Heart right ventricle (tissue), 16 donors: ENCODE results near the gene MRPL23. TPM values are rescaled to one million over a fixed set of nuclear protein-coding genes. Genes with fewer than 3 reads are reported as not detected.

Experiments
- ATAC-seq, 8 donors: fragments of 200-7000 bp; cut with Tn5 transposase; one replicate each; pipeline ENCODE4 v1.9.1; 2020; ENCODE audit warnings: mild to moderate bottlenecking in 8 of 8, moderate library complexity in 8 of 8, moderate number of reproducible peaks in 1 of 8
- DNase-seq, 2 donors: peaks; one replicate each; pipeline ENCODE4 v3.0.0-alpha.2; 2020
- H3K27ac ChIP-seq, 10 donors: fragments of 200-600 bp; sonication (generic) in 2 of 10; one replicate each; pipeline versions ENCODE4 v1.5.0 to v1.8.0; 2020 to 2022; ENCODE audit warnings: mild to moderate bottlenecking in 3 of 10
- H3K27me3 ChIP-seq, 7 donors: fragments of 200-600 bp; one replicate each; pipeline ENCODE4 v1.8.0; 2021 to 2022; ENCODE audit warnings: mild to moderate bottlenecking in 2 of 7
- H3K36me3 ChIP-seq, 9 donors: fragments of 200-600 bp; sonication (generic) in 1 of 9; one replicate each; pipeline versions ENCODE4 v1.5.0 to v1.8.0; 2020 to 2022; ENCODE audit warnings: mild to moderate bottlenecking in 2 of 9
- H3K4me1 ChIP-seq, 9 donors: fragments of 200-600 bp; sonication (generic) in 1 of 9; one replicate each; pipeline versions ENCODE4 v1.5.0 to v1.8.0; 2020 to 2022; ENCODE audit warnings: mild to moderate bottlenecking in 4 of 9
- H3K4me3 ChIP-seq, 10 donors: fragments of 200-600 bp; sonication (generic) in 2 of 10; one replicate each; pipeline versions ENCODE4 v1.5.0 to v1.8.0; 2020 to 2022; ENCODE audit warnings: mild to moderate bottlenecking in 7 of 10, moderate library complexity in 2 of 10
- H3K9me3 ChIP-seq, 11 donors: fragments of 200-600 bp in 10 of 11; sonication (generic) in 2 of 11; one replicate each; pipeline versions ENCODE4 v1.5.0 to v1.8.0; 2013 to 2022; ENCODE audit warnings: mild to moderate bottlenecking in 2 of 11, control low read depth in 1 of 11, moderate library complexity in 1 of 11
- WGBS, 2 donors: extraction: QIAGEN DNeasy Blood & Tissue Kit; methylation state at CpG; one replicate each; pipeline ENCODE4 v1.1.7; 2013; ENCODE audit warnings: inconsistent platforms in 1 of 2; 5-methylcytosine and 5-hydroxymethylcytosine counted together
- intact Hi-C, 10 donors: fragments of 100-400 bp; cut with DNase I; formaldehyde crosslinking; loops; one replicate each; pipeline versions ENCODE4 v1.11.1 to v1.14.2; 2022
- polyA plus RNA-seq, 2 donors: library from polyadenylated mRNA; stranded (reverse); fragments of 200-250 nt; gene quantifications; one replicate each; pipeline ENCODE4 v1.2.3, GENCODE V29; 2013
- total RNA-seq, 10 donors: library from RNA; stranded (reverse); fragmentation: NEBNext Ultra II Directional in 3 of 10; extraction: Animal tissue kit (Norgen Biotek cat#: 25700) in 3 of 10; gene quantifications; one replicate each; pipeline versions ENCODE4 v1.2.1 to v1.2.4, GENCODE V29; 2021 to 2023
- TF ChIP-seq, protein P1 (sequence below), 9 donors: fragments of 200-600 bp; sonication (generic) in 2 of 9; IDR thresholded peaks; one replicate each; pipeline versions ENCODE4 v1.5.0 to v1.8.0; 2021 to 2022; ENCODE audit warnings: antibody characterized with exemption in 9 of 9, mild to moderate bottlenecking in 5 of 9, moderate library complexity in 1 of 9
- donor health status: Arrhythmogenic right ventricular cardiomyopathy.
- donor health status: ischemic (EF 13 %, LVEDD 7.1; RV severe dilation, severe dysfunction).
- donor health status: healthy with polysubstance abuse.
- donor health status: DM: no; HTN: yes; CAD: no.
- donor health status: DM: no; HTN: no; CAD: no.
- donor health status: ischemic (EF 25% LVEDD 6.9; RV normal size, moderate dysfunction).
- donor health status: ischemic (EF 25% LVEDD 5.7; RV mildly dilated, moderate dysfunction).
- donor health status: healthy.
- donor health status: DM: yes; HTN: yes; CAD: no.
- donor health status: Ischemic cardiomyopathy.
- donor health status: ischemic (EF 35%, LVEDD 5.7; RV mildly dilated, moderate dysfunction).
- donor health status: nonischemic (EF 11% LVEDD 7.7; RV severe dilation, severe dysfunction).
- donor health status: DM: yes; HTN: yes; CAD: no.
- donor health status: PGD.
- donor health status: ischemic (EF 29% LVEDD 5.4; RV normal size, mild dysfunction).
- donor health status: nonischemic (EF 23%, LVEDD 6.1; RV moderate dilation, normal function).

The MRPL23 gene
- total and polyA plus RNA-seq, 12 donors, result 45.9 to 356 (median 80.7) TPM

GRCh38 chr11:1913271-1914060 is 33.7 kb upstream of the MRPL23 start:
- DNase-seq (no peak), ATAC-seq (no peak)
- whole genome bisulfite sequencing, 2 donors, result 93 to 95% methylated on average over 31 of the region's 31 CpGs
- H3K27me3 ChIP-seq, result no peaks in the 10 kb centered on the region
- H3K4me3 ChIP-seq, result no peak overlapping the region
- TF ChIP-seq, protein P1, sequence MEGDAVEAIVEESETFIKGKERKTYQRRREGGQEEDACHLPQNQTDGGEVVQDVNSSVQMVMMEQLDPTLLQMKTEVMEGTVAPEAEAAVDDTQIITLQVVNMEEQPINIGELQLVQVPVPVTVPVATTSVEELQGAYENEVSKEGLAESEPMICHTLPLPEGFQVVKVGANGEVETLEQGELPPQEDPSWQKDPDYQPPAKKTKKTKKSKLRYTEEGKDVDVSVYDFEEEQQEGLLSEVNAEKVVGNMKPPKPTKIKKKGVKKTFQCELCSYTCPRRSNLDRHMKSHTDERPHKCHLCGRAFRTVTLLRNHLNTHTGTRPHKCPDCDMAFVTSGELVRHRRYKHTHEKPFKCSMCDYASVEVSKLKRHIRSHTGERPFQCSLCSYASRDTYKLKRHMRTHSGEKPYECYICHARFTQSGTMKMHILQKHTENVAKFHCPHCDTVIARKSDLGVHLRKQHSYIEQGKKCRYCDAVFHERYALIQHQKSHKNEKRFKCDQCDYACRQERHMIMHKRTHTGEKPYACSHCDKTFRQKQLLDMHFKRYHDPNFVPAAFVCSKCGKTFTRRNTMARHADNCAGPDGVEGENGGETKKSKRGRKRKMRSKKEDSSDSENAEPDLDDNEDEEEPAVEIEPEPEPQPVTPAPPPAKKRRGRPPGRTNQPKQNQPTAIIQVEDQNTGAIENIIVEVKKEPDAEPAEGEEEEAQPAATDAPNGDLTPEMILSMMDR (IDR thresholded peaks at IDR 0.05), result no peak
- no peaks in the 10 kb centered on the region for H3K9me3 ChIP-seq
- peaks cover 9 to 57% (median 45%) of the 10 kb centered on the region in 9 donors for H3K4me1 ChIP-seq
- no peaks in the 10 kb centered on the region for H3K36me3 ChIP-seq
- intact Hi-C loops, result loop anchor here in 5 of 10 donors (1.0 to 2.0 kb wide), 6 partner anchors 17 to 26 kb away; no protein-coding TSS in a partner anchor
- H3K27ac ChIP-seq, result peak overlapping the region in 5 of 10 donors; percentile 46 to 85 (median 69)

- 96 to 99% methylated on average over 2 of the region's 2 CpGs for WGBS, 2 donors
- no peaks in the 10 kb centered on the region for H3K36me3 ChIP-seq
- peaks cover 23 to 63% (median 46%) of the 10 kb centered on the region in 9 donors for H3K4me1 ChIP-seq
- ATAC-seq (no peak), DNase-seq (no peak)
- H3K4me3 ChIP-seq, result no peak overlapping the region
- H3K27ac ChIP-seq, result peak overlapping the region in 1 of 10 donors; percentile 94
- no peaks in the 10 kb centered on the region for H3K27me3 ChIP-seq
- TF ChIP-seq, protein P1 (IDR thresholded peaks at IDR 0.05), result no peak
- no peaks in the 10 kb centered on the region for H3K9me3 ChIP-seq
- intact Hi-C loops, result loop anchor here in 9 of 10 donors (1.0 to 5.0 kb wide), 5 partner anchors 17 to 33 kb away; no protein-coding TSS in a partner anchor
Measured at GRCh38 chr11:1915795-1916131, 31.4 kb upstream of the MRPL23 start.

DNA sequence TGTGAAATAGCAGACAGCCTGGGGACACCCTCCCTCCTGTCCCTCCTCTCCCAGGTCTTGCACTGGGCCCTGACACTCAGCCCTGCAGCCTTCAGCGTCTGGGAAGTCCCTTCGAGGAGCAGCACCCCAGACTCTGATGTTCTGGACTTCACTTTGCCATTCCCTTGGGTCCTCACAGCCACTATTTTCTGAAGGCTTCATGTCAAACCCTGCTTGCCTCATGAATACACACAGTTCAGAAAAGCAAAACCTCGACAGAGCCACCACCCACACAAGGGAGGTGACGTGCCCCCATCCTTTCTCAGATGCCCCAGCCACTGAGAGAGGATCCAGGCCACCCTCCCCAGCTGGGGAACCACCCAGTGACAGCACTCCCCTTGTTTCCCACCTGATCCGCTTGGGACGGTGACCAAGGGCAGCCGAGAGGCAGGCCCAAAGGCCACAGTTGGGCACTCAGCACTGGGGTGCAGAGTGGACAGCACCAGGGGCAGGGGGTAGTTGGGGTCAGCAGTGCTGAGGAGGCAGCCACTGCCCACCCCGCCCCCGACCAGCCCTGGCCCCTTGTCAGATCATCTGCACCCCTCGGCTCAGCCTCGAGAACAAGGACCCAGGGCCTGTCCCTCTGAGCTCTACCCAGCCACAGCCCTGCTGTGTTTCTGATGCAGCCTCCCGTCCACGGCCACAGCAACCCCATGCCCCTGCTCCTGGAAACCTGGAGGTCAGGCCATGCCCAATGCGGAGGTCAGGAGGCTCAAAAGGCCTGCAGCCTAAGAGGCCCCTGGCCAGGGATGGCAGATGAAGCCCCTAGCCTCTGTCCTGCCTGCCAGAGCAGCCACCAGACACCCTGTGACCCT is 30.8 kb upstream of the MRPL23 start:
- Histone ChIP-seq H3K4me1 (peaks cover 23 to 67% (median 52%) of the 10 kb centered on the region in 9 donors), H3K27me3 (no peaks in the 10 kb centered on the region), H3K9me3 (no peaks in the 10 kb centered on the region), H3K36me3 (no peaks in the 10 kb centered on the region), H3K4me3 (peak overlapping the region in 2 of 10 donors; percentile 29 to 31), H3K27ac (peak overlapping the region in 9 of 10 donors; percentile 40 to 94 (median 81))
- peak in 1 of 2 donors; percentile 23 for DNase-seq
- intact Hi-C loops, result loop anchor here in 9 of 10 donors (1.0 to 5.0 kb wide), 3 partner anchors 23 to 34 kb away; no protein-coding TSS in a partner anchor
- whole genome bisulfite sequencing, 2 donors, result 80 to 84% methylated on average over 14 of the region's 14 CpGs
- ATAC-seq, result no peak
- TF ChIP-seq, protein P1 (IDR thresholded peaks at IDR 0.05), result no peak

DNA sequence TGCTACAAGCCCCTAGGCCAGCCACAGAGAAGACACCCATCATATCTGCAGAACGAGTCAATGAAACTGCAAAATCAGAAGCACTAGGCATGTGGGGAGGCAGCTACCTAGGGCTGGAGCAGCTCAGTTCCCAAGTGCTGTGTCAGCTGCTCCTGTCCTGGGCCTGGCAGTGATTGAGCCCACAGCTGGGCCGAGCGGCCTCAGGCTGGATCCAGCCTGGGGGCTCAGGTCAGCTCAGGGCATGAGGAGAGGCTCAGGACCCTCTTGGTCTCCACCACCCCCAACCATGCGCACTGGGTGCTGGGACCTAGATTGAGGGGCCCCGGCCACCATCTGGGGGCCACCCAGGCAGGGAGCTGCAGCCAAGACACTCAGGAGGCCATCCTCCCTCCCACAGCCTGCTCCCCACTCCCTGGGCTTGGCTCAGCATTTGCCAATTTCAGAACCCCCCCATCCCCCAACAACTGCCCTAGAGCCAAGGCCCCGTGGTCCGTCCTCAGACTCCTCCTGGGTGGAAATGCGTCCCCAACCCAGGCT is 30.1 kb upstream of the MRPL23 start:
- H3K36me3 ChIP-seq, result no peaks in the 10 kb centered on the region
- intact Hi-C loops, result loop anchor here (1.0 to 5.0 kb wide), 3 partner anchors 24 to 35 kb away; no protein-coding TSS in a partner anchor
- DNase-seq (no peak), ATAC-seq (peak; percentile 23 to 49 (median 44))
- H3K27ac ChIP-seq, result peak overlapping the region; percentile 29 to 94 (median 72)
- no peaks in the 10 kb centered on the region for H3K9me3 ChIP-seq
- TF ChIP-seq, protein P1 (IDR thresholded peaks at IDR 0.05), result no peak
- peak overlapping the region in 8 of 10 donors; percentile 3 to 32 (median 22) for H3K4me3 ChIP-seq
- H3K27me3 ChIP-seq, result no peaks in the 10 kb centered on the region
- H3K4me1 ChIP-seq, result peaks cover 21 to 70% (median 56%) of the 10 kb centered on the region in 9 donors
- WGBS, 2 donors, result 60 to 77% methylated on average over 8 of the region's 8 CpGs
